GM19023 (cell line): Measurements from ENCODE around the gene POLR1G.
A peak's percentile ranks its signal among the peaks of the same experiment; 100 is the strongest.
"Not testable (repeated sequence)": the region's sequence is repeated elsewhere in the genome, so short reads cannot be mapped to it uniquely, and the experiment has no call there.

ENCODE experiments used
- ATAC-seq: cut with Tn5 transposase; IDR thresholded peaks from one replicate; pipeline ENCODE4 v1.9.1; 2021; ENCODE audit warnings: mild to moderate bottlenecking, moderate library complexity; ENCODE audit not compliant: unreplicated experiment

POLR1G gene

DNA sequence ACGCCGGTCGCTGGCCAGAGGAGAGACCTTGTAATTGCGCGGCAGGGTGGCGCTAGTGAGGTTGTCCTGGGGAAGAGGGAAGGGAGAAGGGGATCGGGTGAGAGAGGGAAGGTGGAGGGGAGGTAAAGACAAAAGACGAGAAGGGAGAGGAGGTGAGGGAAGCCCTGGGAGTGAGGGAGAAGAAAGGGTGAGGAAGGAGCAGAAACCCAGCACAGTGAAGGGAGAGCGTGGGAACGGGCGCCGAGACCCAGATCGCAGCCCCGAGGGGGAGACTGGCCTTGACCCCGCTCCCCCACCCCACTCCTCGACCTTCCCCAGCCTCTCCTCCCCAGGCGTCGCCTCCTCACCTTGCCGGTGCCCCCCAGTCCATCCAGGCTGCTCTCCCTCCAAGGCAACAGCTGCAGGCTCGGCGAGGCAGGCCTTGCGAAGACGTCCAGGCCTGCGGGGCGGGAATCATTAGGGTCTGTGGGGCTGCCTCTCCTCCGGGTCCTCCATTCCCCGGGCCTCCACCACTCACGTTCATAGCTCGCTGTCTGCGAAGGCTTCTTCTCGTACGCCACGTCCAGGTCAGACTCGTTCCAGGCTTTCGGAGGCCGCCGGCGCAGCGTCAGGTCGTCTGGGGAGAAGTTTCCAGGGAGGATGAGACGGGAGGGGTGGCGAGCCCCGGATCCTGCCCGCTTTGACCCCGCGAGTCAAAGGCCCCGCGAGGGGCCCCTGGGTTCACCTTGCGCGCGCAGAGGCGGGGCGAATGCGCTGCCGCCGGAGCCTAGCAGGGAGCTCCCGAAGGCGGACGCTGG is 10.4 kb upstream of the POLR1G start:
- ATAC-seq: no peak

- no peak for ATAC-seq
Observed at GRCh38 chr19:45400192-45400591, 6.3 kb upstream of the POLR1G start.

DNA sequence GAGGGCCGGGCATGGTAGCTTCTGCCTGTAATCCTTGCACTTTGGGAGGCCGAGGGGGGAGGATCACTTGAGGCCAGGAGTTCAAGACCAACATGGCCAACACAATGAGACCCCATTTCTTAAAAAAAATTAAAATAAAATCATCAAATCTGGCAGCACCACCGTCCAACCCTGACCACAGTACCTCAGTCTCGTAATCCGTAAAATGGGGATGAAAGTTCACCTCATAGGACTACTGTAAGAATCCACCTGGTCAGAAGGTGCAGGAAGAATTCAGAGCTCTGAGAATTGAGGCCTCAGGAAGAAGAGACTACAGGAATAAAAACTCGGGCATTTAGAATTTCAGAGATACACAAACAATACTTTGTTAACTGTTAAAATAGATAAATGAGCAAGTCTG is 4.6 kb upstream of the POLR1G start:
- no peak for ATAC-seq

GRCh38 chr19:45402298-45403061 is 4.0 kb upstream of the POLR1G start:
- no peak for ATAC-seq

GRCh38 chr19:45403272-45403671 is 3.2 kb upstream of the POLR1G start:
- ATAC-seq: no peak

DNA sequence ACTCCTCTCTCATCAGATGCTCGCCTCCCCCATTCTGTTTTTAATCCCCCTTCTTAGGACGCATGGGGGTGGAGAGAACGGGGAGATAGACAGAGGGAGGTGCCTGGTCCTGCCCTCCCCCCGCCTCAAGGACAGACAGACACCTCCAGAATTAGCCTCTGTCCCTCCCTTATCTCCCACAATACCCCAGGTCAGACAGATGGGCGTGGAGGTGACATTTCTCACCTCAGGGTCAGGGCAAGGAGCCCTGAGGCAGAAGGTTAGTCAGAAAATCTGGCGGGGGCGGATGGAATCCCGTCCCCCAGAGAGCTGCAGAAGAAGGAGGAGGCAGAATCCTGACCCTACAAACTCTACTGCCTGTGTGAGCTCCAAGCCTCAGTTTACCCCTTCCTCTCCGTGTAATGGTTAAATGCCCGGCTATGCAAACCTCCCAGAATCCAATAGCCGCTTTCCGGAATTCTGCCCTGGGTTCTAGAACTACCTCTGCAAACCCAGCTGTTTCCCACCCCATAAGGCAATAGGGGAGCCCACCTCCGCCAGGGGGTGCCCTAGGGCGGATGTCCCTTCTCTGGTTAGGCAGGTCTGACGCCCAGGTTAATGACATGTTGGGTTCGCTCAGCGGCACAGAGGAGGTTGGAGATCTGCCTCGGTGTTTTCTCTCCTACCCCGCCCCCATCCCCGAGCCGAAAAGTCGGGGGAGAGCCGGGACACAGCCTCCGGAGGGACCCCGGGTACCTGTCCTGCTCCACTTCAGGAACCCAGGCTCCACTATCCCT is 2.5 kb upstream of the POLR1G start:
- ATAC-seq: no peak

DNA sequence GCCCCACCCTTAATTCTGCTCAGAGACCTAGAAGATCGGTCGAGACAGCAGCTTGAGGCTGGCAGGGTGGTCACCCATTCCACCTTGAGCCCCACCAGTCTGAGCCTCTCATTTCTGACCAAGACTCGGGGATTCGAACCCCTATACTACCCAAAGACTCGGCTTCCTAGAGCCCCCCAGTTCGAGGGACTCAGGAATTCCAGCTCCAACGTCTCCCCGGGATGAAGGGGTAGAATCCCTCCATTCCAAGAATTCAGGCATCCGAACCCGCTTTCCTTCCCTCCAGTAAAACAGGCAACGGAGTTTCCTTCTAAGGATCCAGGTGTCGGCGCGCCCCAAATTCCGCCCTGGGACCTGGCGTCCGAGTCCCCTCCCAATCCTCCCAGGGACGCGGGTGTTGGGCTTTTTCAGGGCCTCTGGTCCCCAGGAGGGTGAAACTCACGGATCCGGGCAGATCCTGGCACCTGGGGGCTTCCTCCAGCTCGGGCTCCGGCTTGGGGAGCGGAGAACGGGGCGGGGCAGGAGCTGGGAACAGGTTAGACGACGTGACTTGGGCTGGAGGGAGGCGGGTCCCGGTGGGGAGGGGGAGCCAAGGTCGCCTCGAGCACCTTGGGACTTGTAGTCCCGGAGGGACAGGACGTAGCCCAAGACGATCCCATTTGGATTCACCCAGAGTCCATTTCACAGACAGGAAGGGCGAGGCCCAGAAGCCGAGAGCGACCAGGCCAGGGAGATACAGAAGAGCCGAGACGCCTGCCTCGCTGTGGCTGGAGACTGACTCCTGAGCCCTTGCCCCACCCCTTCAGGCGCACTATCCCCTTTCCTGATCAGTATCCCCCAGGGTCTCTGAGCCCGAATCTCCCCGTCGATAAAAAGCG is 1.6 kb upstream of the POLR1G start, which contains the start of gene PPP1R13L:
Gene PPP1R13L, minus strand, starts transcription at position 513 of the 878 bp plus-strand sequence. CDS start 6,751 bp downstream, outside the sequence.
- ATAC-seq: no peak

GRCh38 chr19:45405435-45406225 is 814 bp upstream of the POLR1G start:
- ATAC-seq: peak; percentile 56

DNA sequence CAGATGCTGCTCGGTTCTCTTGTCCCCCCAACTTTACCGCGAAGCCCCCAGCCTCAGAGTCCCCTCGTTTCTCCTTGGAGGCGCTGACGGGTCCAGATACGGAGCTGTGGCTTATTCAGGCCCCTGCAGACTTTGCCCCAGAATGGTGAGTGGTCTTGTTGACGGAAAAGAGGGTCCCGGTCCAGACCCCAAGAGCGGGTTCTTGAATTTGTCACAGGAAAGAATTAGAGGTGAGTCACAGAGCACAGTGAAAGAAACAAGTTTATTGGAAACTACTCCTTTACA is 589 bp downstream of the POLR1G start:
- ATAC-seq: no peak

DNA sequence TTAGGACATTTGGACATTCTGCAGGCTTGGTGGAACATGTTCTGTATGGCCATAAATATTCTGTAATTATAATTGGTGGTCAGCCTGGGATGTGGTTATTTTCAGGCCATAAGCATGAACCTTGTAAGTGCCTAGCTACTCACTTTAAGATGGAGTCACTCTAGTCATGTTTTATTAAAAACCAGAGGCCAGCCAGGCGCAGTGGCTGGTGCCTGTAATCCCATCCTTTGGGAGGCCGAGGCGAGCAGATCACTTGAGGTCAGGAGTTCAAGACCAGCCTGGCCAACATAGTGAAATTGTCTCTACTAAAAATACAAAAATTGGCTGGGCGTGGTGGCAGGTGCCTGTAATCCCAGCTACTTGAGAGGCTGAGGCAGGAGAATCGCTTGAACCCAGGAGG is 1.1 kb downstream of the POLR1G start:
- ATAC-seq: not testable (repeated sequence)

DNA sequence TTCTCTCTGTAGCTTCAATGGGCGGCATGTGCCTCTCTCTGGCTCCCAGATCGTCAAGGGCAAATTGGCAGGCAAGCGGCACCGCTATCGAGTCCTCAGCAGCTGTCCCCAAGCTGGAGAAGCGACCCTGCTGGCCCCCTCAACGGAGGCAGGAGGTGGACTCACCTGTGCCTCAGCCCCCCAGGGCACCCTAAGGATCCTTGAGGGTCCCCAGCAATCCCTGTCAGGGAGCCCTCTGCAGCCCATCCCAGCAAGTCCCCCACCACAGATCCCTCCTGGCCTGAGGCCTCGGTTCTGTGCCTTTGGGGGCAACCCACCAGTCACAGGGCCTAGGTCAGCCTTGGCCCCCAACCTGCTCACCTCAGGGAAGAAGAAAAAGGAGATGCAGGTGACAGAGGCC is 1.7 kb downstream of the POLR1G start:
- no peak for ATAC-seq

GRCh38 chr19:45408830-45409556 is 2.5 kb downstream of the POLR1G start:
- no peak for ATAC-seq

DNA sequence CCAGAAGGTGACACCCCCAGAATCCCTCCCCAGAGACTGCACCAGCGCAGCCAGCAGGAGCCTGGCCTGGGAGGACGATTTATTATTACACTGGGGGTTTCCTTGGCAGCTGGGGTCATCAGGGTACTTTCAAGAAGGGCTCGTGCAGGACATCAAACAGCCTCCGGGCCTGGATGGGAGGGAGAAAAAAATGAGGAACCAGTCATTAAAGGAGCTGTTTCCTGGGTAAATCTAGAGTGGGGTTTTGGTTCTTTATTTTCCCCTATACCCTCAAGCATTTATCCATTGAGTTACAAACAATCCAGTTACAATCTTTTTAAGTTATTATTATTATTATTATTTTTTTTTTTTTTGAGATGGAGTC is 3.1 kb downstream of the POLR1G start:
- no peak for ATAC-seq

DNA sequence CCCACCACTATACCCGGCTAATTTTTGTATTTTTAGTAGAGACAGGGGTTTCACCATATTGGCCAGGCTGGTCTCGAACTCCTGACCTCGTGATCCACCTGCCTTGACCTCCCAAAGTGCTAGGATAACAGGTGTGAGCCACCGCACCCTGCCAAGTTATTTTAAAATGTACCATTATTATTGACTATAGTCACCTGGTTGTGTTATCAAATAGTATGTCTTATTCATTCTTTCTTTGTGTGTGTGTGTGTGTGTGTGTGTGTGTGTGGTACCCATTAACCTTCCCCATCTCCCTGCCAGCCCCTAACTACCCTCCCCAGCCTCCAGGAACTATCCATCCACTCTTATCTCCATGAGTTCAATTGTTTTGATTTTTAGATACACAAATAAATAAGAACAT is 3.9 kb downstream of the POLR1G start:
- not testable (repeated sequence) for ATAC-seq

GRCh38 chr19:45413497-45413896 is 7.1 kb downstream of the POLR1G start:
- ATAC-seq: no peak

DNA sequence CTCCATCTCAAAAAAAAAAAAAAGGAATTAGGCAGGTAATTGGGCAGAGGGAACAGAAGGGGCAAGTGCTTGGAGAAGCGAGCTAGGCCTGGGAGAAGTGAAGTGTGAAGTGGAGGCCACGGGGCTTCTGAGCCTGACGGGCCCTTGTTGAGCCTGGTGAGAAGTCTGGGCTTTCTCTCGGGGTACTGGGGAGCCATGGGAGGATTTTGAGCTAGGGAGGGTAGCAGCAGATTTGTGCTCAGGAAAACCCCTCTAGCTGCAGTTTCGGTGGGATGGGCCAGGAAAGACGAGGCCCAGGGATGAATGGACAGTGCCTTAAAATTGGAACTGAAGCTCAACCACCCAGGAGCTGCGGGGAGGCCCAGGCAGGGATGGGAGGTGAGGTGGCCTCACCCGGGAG is 8.0 kb downstream of the POLR1G start:
- no peak for ATAC-seq

GRCh38 chr19:45417151-45417550 is 10.7 kb downstream of the POLR1G start:
- ATAC-seq: no peak

DNA sequence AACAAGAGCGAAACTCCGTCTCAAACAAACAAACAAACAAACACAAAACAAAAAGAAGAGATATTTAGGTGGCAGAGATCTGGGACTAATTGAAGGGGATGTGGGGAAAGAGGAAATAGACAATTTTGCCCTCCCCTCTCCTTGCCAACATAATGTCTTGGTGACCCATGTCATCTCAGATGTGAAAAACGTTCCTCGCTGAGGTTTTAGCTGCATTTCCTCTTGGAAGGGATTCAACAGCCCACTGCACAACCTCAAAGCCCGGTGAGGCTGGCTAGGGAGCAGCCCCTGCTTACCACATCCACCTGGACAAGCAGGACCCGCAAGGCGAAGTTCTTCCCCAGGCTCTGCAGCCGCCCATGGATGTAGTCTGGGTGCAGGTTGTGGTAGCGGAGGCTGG is 12.4 kb downstream of the POLR1G start:
- no peak for ATAC-seq

GRCh38 chr19:45419396-45419795 is 13.0 kb downstream of the POLR1G start:
- ATAC-seq: peak; percentile 45
